ENCODE results near the gene NDUFB8.
A peak's percentile ranks its signal among the peaks of the same experiment; 100 is the strongest.

Gene NDUFB8

DNA sequence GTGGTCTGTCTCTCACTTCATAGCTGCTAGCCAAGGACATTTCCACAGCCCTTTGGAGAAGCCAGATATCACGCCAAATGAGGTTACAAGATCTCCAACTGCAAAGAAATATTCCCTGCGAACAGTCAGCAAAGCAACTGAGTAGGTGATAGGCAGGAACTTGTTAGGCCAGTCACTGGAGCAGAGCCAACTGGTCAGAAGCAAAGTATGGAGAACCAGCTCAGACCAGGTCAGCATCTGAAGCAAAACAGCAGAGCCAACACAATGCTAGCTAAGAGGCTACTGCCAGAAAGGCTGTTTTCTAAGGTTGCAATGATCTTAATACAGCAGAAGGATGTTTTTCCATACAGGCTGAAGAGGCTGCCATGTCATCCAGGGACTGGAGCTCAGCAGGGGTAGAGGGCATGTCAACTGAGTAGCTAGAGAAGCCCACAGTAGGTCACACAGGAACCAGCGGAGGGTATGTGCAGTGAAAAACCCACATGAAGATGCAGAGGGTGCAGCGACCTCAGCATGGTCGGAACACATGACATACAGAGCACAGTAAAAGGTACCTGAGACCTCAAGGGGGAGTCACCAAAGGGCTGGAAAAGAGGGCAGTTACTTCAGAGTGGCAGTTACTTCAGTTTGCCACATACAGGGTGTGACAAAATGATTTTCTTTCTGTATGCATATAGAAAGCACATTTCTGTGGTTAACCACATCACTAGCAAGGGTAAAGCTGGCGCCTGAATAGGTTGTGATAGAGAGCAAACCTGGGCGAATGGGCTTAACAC is 18.9 kb downstream of the NDUFB8 start:
- H3K36me3 Mint-ChIP-seq (ENCODE audit: insufficient read depth) = peaks cover 7% of the 10 kb centered on the region
- H3K27ac Mint-ChIP-seq (ENCODE audit: low read depth) = peak overlapping the region; percentile 22
- H3K4me1 Mint-ChIP-seq = peaks cover 53% of the 10 kb centered on the region
- no peaks in the 10 kb centered on the region for H3K27me3 Mint-ChIP-seq
- H3K9me3 Mint-ChIP-seq = no peaks in the 10 kb centered on the region
- peak; percentile 96 for ATAC-seq (replicated peaks; ENCODE audit: extremely low read depth, poor library complexity, severe bottlenecking)
- DNase-seq (ENCODE audit: low spot score in 2 of 2) = peak; percentile 37 to 65
- H3K4me3 Mint-ChIP-seq = peak overlapping the region; percentile 49

DNA sequence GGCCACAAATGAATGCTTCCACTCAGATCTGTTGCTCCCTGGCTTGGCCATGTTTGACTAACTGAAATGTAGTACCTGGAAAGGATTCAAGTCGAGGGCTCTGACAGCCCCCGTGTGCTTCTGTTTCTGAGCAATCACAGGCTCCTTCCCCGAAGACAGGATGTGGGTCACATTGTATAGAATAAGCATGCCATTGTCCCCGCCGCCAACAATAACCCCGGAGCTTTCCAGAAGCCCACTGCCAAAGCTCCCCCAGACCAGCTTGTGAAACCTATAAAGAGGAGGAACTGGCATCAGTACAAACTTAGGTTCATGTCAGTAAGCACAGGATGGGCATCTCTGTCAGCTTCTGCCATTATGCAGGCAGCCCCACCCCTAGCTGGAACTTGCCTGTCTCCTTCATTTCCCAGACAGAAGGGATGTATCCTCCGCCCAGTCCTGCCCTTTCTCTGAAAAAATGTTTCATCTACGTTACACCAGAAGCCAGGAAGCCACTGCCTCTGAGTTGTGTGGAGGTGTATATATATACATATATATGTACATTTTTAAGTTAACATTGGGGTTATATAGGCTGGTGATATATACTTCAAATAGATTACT is 20.3 kb downstream of the NDUFB8 start:
- H3K27me3 Mint-ChIP-seq = no peaks in the 10 kb centered on the region
- peaks cover 53% of the 10 kb centered on the region for H3K4me1 Mint-ChIP-seq
- H3K36me3 Mint-ChIP-seq (ENCODE audit: insufficient read depth) = peaks cover 10% of the 10 kb centered on the region
- DNase-seq (ENCODE audit: low spot score in 2 of 2) = no peak
- H3K27ac Mint-ChIP-seq (ENCODE audit: low read depth) = no peak overlapping the region
- no peaks in the 10 kb centered on the region for H3K9me3 Mint-ChIP-seq
- ATAC-seq (replicated peaks; ENCODE audit: extremely low read depth, poor library complexity, severe bottlenecking) = peak; percentile 11
- peak overlapping the region; percentile 36 for H3K4me3 Mint-ChIP-seq

DNA sequence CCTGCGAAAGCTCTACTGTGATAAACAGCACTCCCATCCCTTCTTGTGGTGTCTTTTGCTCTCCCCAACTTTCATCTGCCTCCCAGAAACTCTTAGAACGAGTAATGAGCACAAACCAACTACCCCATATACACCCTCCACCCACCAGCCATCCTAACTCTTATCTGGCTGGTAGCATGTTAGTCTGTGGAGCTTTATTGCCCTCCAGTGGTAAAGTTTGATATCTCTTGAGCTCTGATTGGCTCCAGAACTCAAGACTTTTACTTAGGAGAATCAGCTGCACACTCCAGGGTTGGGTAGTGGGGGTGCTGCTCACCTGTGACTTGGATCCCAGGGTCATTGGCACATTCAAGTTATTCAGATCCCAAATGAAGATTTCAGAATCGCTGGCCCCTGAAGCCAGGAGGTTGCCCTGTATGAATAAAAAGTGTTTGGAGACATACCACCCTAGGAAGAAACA is 20.9 kb downstream of the NDUFB8 start:
- H3K36me3 Mint-ChIP-seq (ENCODE audit: insufficient read depth) = peaks cover 13% of the 10 kb centered on the region
- peaks cover 53% of the 10 kb centered on the region for H3K4me1 Mint-ChIP-seq
- peak overlapping the region; percentile 36 for H3K4me3 Mint-ChIP-seq
- no peak overlapping the region for H3K27ac Mint-ChIP-seq (ENCODE audit: low read depth)
- DNase-seq (ENCODE audit: low spot score in 2 of 2) (peak in 1 of 2 donors; percentile 38), ATAC-seq (replicated peaks; ENCODE audit: extremely low read depth, poor library complexity, severe bottlenecking) (peak; percentile 45)
- no peaks in the 10 kb centered on the region for H3K27me3 Mint-ChIP-seq
- no peaks in the 10 kb centered on the region for H3K9me3 Mint-ChIP-seq

DNA sequence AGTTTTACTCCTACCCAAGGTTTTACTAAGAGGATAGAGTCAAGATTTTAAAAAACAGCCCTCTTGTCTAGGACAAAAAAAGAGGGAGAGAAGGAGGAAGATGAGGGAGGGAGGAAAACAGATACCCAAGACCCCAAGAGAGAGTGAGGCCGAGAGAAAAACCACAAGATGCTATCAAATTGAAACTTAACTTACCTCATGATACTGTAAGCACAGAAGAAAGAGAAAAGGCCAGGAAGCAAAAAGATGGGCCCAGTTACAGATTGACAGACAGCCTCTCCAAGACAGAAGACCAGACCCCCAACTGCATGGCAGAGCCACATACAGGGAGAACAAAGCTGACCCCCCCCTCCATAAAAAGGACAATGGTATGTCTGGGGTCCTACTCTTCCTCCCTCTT is 21.4 kb downstream of the NDUFB8 start:
- H3K27me3 Mint-ChIP-seq = no peaks in the 10 kb centered on the region
- peaks cover 13% of the 10 kb centered on the region for H3K36me3 Mint-ChIP-seq (ENCODE audit: insufficient read depth)
- ATAC-seq (replicated peaks; ENCODE audit: extremely low read depth, poor library complexity, severe bottlenecking) (no peak), DNase-seq (ENCODE audit: low spot score in 2 of 2) (no peak)
- peaks cover 53% of the 10 kb centered on the region for H3K4me1 Mint-ChIP-seq
- H3K27ac Mint-ChIP-seq (ENCODE audit: low read depth) = no peak overlapping the region
- H3K4me3 Mint-ChIP-seq = peak overlapping the region; percentile 36
- H3K9me3 Mint-ChIP-seq = no peaks in the 10 kb centered on the region

DNA sequence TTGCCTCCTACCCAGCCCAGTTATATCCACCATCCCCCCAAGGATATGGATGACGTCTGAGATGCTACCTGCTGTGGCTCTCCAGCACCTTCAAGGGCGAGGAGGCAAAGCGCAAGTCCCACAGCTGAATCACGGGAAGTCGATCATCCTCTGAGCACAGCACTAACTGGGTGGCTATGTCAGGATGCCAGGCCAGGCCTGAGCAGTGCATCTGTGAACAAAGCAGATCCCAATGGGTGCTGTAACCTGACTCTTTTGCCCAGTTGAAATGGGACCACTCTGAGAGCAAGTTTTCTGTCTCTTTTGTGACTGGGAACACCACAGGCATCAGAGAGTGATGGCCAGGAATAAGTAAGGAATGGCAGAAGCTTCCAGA is 22.3 kb downstream of the NDUFB8 start:
- Mint-ChIP-seq H3K4me1 (peaks cover 46% of the 10 kb centered on the region), H3K27me3 (no peaks in the 10 kb centered on the region), H3K9me3 (no peaks in the 10 kb centered on the region), H3K4me3 (no peak overlapping the region), H3K27ac (ENCODE audit: low read depth) (no peak overlapping the region), H3K36me3 (ENCODE audit: insufficient read depth) (peaks cover 14% of the 10 kb centered on the region)
- no peak for ATAC-seq (replicated peaks; ENCODE audit: extremely low read depth, poor library complexity, severe bottlenecking)
- DNase-seq (ENCODE audit: low spot score in 2 of 2) = no peak

DNA sequence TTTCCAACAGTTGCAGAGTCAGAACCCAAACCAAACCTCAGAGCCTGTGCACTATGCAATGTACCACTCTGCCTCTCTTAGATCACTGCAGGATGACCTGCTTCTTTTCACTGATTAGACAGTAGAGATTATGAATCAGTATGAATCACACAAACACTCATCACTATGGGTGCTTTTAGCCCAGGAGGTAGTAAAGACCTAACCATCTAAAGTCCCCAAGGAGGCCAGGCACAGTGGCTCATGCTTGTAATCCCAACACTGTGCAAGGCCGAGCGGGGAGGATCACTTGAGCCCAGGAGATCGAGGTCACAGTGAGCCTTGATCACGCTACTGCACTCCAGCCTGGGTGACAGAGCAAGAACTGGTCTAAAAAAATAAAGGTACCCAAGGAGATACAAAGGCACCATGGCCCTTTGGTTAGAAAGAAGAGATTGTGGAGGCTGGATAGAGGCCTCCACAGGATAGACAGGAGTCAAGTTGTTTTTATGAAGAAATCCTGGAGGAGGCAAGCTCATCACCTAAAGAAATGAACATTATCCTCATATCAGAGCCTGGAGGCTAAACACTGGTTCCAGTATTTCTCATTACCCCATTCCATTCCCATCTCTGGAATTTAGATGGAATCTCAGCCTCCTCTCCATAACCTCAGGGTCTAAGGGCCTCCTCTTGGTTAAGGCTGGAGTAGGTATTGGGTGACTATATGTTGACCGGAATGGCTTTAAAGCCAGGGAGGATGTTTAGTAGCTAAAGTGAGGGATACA is 22.9 kb downstream of the NDUFB8 start:
- ATAC-seq (replicated peaks; ENCODE audit: extremely low read depth, poor library complexity, severe bottlenecking) = no peak
- Mint-ChIP-seq H3K9me3 (no peaks in the 10 kb centered on the region), H3K27me3 (no peaks in the 10 kb centered on the region), H3K4me1 (peaks cover 40% of the 10 kb centered on the region), H3K36me3 (ENCODE audit: insufficient read depth) (peaks cover 14% of the 10 kb centered on the region), H3K27ac (ENCODE audit: low read depth) (no peak overlapping the region), H3K4me3 (no peak overlapping the region)
- no peak for DNase-seq (ENCODE audit: low spot score in 2 of 2)

DNA sequence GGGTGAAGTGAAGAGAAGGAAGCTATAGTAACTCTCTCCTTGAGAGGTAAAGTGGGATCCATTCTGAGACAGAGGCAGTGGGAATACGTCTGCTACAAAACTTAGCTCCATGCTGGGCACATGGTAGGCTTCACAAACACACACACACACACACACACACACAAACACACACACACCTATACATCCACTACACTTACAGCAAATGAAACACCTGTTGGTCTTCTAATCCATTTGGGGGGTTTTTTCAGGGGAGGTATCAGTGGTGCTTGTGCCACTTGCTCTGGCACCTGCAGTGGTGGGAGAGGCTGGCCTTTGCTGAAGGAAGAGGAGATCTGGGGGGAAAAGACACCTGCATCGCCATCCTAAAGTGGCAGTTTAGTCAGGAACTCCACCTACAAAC is 24.5 kb downstream of the NDUFB8 start:
- H3K4me1 Mint-ChIP-seq = peaks cover 24% of the 10 kb centered on the region
- ATAC-seq (replicated peaks; ENCODE audit: extremely low read depth, poor library complexity, severe bottlenecking) (no peak), DNase-seq (ENCODE audit: low spot score in 2 of 2) (no peak)
- H3K27ac Mint-ChIP-seq (ENCODE audit: low read depth) = no peak overlapping the region
- no peaks in the 10 kb centered on the region for H3K27me3 Mint-ChIP-seq
- H3K4me3 Mint-ChIP-seq = no peak overlapping the region
- peaks cover 21% of the 10 kb centered on the region for H3K36me3 Mint-ChIP-seq (ENCODE audit: insufficient read depth)
- H3K9me3 Mint-ChIP-seq = no peaks in the 10 kb centered on the region

DNA sequence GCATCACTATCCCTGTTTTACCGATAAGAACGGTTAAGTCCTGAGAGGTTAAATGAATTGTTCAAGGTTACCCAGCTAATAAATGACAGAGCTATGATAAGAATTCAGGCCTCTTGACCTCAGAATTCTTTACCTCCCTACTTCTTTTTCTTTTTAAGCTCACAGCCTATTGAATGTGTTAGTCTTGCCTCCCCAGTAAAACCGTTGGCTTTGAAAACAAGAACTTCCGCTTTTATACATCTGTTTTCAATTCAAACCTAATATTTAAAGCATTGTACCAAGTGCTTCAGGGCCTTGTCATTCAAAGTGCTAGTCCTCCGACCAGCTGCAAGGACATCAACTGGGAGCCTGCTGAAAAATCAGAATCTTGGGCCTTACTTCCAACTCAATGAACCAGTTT is 25.6 kb downstream of the NDUFB8 start:
- Mint-ChIP-seq H3K27ac (ENCODE audit: low read depth) (no peak overlapping the region), H3K4me3 (no peak overlapping the region), H3K4me1 (peaks cover 13% of the 10 kb centered on the region), H3K9me3 (no peaks in the 10 kb centered on the region), H3K36me3 (ENCODE audit: insufficient read depth) (peaks cover 27% of the 10 kb centered on the region), H3K27me3 (no peaks in the 10 kb centered on the region)
- DNase-seq (ENCODE audit: low spot score in 2 of 2) (no peak), ATAC-seq (replicated peaks; ENCODE audit: extremely low read depth, poor library complexity, severe bottlenecking) (no peak)

DNA sequence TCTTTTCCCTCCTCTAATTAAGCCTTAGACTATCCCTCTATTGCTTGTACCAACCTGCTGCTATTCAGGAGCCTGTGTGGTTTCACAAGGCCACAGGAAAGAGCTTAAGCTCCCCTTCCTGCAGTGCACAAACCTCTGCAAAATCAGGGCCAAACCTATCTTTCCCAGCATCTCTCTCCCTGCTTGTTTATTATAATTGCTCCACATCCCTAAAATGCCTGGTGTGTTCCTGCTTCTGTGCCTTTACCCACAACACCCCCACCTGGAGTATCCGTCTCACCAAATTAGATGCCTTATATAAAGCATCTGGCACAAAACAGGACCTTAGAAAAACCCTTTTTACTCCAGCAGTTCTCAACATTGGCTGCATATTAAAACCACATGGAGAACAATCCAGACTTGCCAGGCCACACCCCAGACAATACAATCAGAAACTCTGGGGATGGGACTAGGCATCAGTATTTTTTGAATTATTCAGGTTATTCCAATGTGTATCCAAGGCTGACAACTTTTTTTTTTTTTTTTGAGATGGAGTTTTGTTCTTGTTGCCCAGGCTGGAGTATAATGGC is 26.7 kb downstream of the NDUFB8 start:
- H3K4me3 Mint-ChIP-seq = no peak overlapping the region
- no peaks in the 10 kb centered on the region for H3K9me3 Mint-ChIP-seq
- peaks cover 30% of the 10 kb centered on the region for H3K36me3 Mint-ChIP-seq (ENCODE audit: insufficient read depth)
- H3K27me3 Mint-ChIP-seq = no peaks in the 10 kb centered on the region
- ATAC-seq (replicated peaks; ENCODE audit: extremely low read depth, poor library complexity, severe bottlenecking) (no peak), DNase-seq (ENCODE audit: low spot score in 2 of 2) (no peak)
- H3K4me1 Mint-ChIP-seq = peaks cover 3% of the 10 kb centered on the region
- no peak overlapping the region for H3K27ac Mint-ChIP-seq (ENCODE audit: low read depth)

DNA sequence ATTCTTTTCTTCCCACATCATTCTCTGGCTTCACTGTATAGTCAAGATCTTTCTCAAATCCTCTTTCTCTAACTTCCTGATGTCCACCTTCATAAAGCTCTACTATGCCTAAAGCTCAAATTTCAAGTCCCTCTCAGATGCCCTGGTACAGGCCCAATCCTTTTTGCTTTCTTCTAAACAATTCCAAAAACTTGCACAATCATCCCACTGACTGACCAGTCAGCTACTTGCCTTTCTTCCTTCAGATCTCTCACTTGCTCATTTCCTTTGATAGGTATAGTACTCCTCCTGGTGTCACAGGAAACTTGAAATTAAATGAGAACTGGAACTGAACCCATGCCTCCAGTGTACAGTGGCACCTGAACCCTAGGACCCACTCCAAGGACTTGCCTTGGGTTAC is 28.2 kb downstream of the NDUFB8 start:
- Mint-ChIP-seq H3K27me3 (no peaks in the 10 kb centered on the region), H3K27ac (ENCODE audit: low read depth) (no peak overlapping the region), H3K9me3 (no peaks in the 10 kb centered on the region), H3K36me3 (ENCODE audit: insufficient read depth) (peaks cover 31% of the 10 kb centered on the region), H3K4me1 (no peaks in the 10 kb centered on the region), H3K4me3 (no peak overlapping the region)
- DNase-seq (ENCODE audit: low spot score in 2 of 2) (no peak), ATAC-seq (replicated peaks; ENCODE audit: extremely low read depth, poor library complexity, severe bottlenecking) (no peak)

DNA sequence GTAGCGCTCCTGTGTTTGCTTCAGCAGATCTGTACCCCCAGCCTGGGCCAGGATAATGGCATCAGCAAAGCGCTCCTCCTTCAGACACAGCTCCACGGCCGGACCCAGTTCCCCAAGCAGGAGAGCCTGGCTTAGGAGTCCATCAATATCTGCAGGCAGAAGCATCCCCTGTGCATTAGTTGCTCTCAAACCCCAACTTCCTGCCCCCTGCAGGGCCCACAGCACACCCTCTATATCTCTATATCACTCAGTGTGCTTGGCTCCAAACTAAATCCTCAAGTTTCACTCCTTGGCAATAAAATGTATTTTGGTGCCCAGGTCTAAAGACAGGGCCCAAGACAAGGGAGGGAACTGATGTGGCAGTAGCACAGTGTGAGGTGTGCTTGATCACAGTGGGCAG is 31.6 kb downstream of the NDUFB8 start:
- Mint-ChIP-seq H3K9me3 (no peaks in the 10 kb centered on the region), H3K4me1 (no peaks in the 10 kb centered on the region), H3K27ac (ENCODE audit: low read depth) (no peak overlapping the region), H3K36me3 (ENCODE audit: insufficient read depth) (peaks cover 30% of the 10 kb centered on the region), H3K27me3 (no peaks in the 10 kb centered on the region), H3K4me3 (no peak overlapping the region)
- DNase-seq (ENCODE audit: low spot score in 2 of 2) (no peak), ATAC-seq (replicated peaks; ENCODE audit: extremely low read depth, poor library complexity, severe bottlenecking) (no peak)

DNA sequence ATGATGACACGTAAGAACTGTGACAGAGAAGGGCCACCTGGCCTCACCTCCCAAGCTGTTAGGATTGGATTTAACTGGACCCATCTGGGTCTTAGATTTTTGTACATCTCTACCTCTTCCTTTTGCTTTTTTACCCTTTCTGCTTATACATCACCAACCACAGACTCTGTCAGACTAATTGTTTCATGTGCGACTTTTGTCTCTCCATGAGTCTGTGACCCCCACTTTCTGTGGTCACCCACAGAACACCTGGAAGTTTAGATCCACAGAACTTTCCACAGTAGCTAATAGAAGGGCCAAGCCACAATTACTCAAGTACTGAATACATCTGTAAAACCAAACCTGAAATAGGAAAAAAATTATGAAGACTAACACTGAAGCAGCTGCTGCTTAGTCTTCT is 33.1 kb downstream of the NDUFB8 start:
- DNase-seq (ENCODE audit: low spot score in 2 of 2) (no peak), ATAC-seq (replicated peaks; ENCODE audit: extremely low read depth, poor library complexity, severe bottlenecking) (no peak)
- Mint-ChIP-seq H3K9me3 (no peaks in the 10 kb centered on the region), H3K27me3 (no peaks in the 10 kb centered on the region), H3K4me1 (no peaks in the 10 kb centered on the region), H3K36me3 (ENCODE audit: insufficient read depth) (peaks cover 26% of the 10 kb centered on the region), H3K27ac (ENCODE audit: low read depth) (no peak overlapping the region), H3K4me3 (no peak overlapping the region)
